Right cardiac atrium (tissue), 5 donors: ENCODE results near the gene TENM4. TPM values are rescaled to one million over a fixed set of nuclear protein-coding genes. Genes with fewer than 3 reads are reported as not detected.

ENCODE experiments used
- ATAC-seq, 2 donors: fragments of 200-7000 bp; cut with Tn5 transposase; one replicate each; pipeline versions ENCODE4 v1.8.0 to v1.9.1; 2020; ENCODE audit warnings: moderate library complexity in 2 of 2, mild to moderate bottlenecking in 1 of 2
- DNase-seq, 3 donors: peaks; one replicate each; pipeline ENCODE4 v3.0.0-alpha.2; 2020
- H3K27ac ChIP-seq: one replicate; pipeline ENCODE4 v1.5.1; 2013; ENCODE audit warnings: mild to moderate bottlenecking, low read length, control low read depth, moderate library complexity
- H3K27me3 ChIP-seq: one replicate; pipeline ENCODE4 v1.6.1; 2013; ENCODE audit not compliant: control insufficient read depth, insufficient read depth
- H3K4me1 ChIP-seq: one replicate; pipeline ENCODE4 v1.6.1; 2013; ENCODE audit warnings: low read length; ENCODE audit not compliant: control insufficient read depth, insufficient read depth
- H3K4me3 ChIP-seq: one replicate; pipeline ENCODE4 v1.5.1; 2013; ENCODE audit warnings: low read length, control low read depth
- H3K9me3 ChIP-seq: one replicate; pipeline ENCODE4 v1.6.1; 2013; ENCODE audit warnings: low read length; ENCODE audit not compliant: control insufficient read depth
- WGBS: extraction: QIAGEN DNeasy Blood & Tissue Kit; methylation state at CpG from one replicate; pipeline ENCODE4 v1.1.7; 2013; 5-methylcytosine and 5-hydroxymethylcytosine counted together
- intact Hi-C, 4 donors: fragments of 100-400 bp; cut with DNase I; formaldehyde crosslinking; loops; one replicate each; pipeline versions ENCODE4 v1.11.0 to v1.14.0; 2022 to 2023
- polyA plus RNA-seq: library from polyadenylated mRNA; stranded (reverse); fragments of 200-250 nt; gene quantifications from one replicate; pipeline ENCODE4 v1.2.3, GENCODE V29; 2013
- total RNA-seq, 4 donors: library from RNA; stranded (reverse); fragmentation: NEBNext Ultra II Directional; extraction: Animal tissue kit (Norgen Biotek cat#: 25700); gene quantifications; one replicate each; pipeline ENCODE4 v1.2.1, GENCODE V29; 2021
- donor health status: healthy with polysubstance abuse.
- donor health status: DM: no; HTN: yes; CAD: no.
- donor health status: DM: no; HTN: no; CAD: no.
- donor health status: DM: no; HTN: yes; CAD: no; lungs with severe emphysema.
- donor health status: DM: yes; HTN: yes; CAD: no.

Gene TENM4
- total and polyA plus RNA-seq, 5 donors: 0.26 to 2.3 (median 0.71) TPM

- H3K27ac ChIP-seq: peak overlapping the region; percentile 31
- 59% methylated on average over 6 of the region's 6 CpGs for WGBS
These were observed 196.5 kb downstream of the TENM4 start for GRCh38 chr11:79244241-79244772.

GRCh38 chr11:79243422-79244210 lies 197.2 kb downstream of the TENM4 start:
- H3K27ac ChIP-seq: no peak overlapping the region
- H3K4me1 ChIP-seq: no peaks in the 10 kb centered on the region
- intact Hi-C loops: no loop called here
- H3K27me3 ChIP-seq: no peaks in the 10 kb centered on the region
- no peak overlapping the region for H3K4me3 ChIP-seq
- WGBS: 73% methylated on average over 16 of the region's 16 CpGs
- ATAC-seq (peak in 1 of 2 donors; percentile 14), DNase-seq (peak in 1 of 3 donors; percentile 30)
- no peaks in the 10 kb centered on the region for H3K9me3 ChIP-seq

More at GRCh38 chr11:79244241-79244772, 196.5 kb downstream of the TENM4 start:
- Histone ChIP-seq H3K4me1 (no peaks in the 10 kb centered on the region), H3K4me3 (no peak overlapping the region), H3K27me3 (no peaks in the 10 kb centered on the region), H3K9me3 (no peaks in the 10 kb centered on the region)
- DNase-seq (no peak), ATAC-seq (peak; percentile 61 to 85)
- intact Hi-C loops: no loop called here

- intact Hi-C loops: no loop called here
These were observed 198.2 kb downstream of the TENM4 start for GRCh38 chr11:79242616-79243015.

DNA sequence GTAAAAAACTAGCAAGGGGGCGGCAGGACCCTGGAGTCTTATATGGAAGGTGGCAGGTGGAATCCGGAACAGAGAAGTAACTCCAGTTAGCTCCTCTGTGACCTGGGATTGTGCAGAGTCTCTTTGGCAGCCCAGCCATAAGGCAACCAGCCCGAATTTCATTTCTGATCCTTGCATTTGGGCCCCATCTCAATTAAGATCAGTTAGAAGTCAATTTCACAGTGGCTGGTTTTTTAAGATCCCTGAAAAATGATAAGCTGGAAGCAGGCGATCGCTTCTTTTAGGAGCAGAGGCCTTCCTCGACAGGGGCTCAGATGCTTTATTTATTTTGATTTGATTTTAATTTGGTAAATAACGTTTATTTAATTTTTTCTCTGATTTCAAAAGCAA lies 199.0 kb downstream of the TENM4 start:
- Histone ChIP-seq H3K9me3 (no peaks in the 10 kb centered on the region), H3K27me3 (no peaks in the 10 kb centered on the region), H3K4me1 (no peaks in the 10 kb centered on the region), H3K4me3 (no peak overlapping the region), H3K27ac (no peak overlapping the region)
- ATAC-seq: no peak
- no peak for DNase-seq
- intact Hi-C loops: no loop called here
- 80% methylated on average over 7 of the region's 7 CpGs for WGBS

More at GRCh38 chr11:79242616-79243015, 198.2 kb downstream of the TENM4 start:
- Histone ChIP-seq H3K9me3 (no peaks in the 10 kb centered on the region), H3K27ac (no peak overlapping the region), H3K4me1 (no peaks in the 10 kb centered on the region), H3K27me3 (no peaks in the 10 kb centered on the region), H3K4me3 (no peak overlapping the region)
- ATAC-seq: no peak
- no peak for DNase-seq
- 84% methylated on average over 3 of the region's 3 CpGs for WGBS

DNA sequence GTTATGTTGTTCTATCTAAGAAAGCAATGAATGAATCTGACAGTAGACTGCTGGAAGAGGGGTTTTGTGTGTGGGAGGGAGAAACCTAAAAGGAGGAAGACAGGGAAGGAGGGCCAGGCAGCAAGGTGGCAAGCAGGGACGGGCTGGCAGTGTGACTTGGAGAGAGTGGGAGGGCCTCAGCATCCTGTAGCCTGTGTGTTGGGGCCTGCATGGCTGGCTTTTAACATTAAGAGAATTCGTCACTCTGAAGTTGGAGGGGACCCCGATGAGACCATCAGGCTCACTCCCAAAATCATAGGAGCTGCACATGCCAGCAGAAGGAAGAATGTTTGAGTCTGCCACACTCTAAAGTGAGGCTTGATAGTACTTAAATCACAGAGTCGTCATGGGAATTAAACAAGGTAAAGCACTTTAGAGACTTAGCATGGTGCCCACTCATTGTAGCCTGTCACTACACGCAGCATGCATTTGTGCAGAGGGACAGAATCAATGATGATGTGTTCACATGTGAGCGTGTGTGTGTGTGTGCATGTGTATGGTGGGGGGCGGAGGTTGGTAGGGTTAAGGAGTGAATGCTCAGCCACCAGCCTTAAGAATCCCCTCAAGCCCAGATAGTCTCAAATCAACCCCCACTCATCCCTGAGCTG lies 199.5 kb downstream of the TENM4 start:
- Histone ChIP-seq H3K27ac (no peak overlapping the region), H3K4me3 (no peak overlapping the region), H3K4me1 (no peaks in the 10 kb centered on the region), H3K27me3 (no peaks in the 10 kb centered on the region), H3K9me3 (no peaks in the 10 kb centered on the region)
- 91% methylated on average over 7 of the region's 7 CpGs for WGBS
- no peak for DNase-seq
- no peak for ATAC-seq
- intact Hi-C loops: no loop called here

- DNase-seq (no peak), ATAC-seq (peak; percentile 55 to 69)
- H3K4me3 ChIP-seq: no peak overlapping the region
- H3K4me1 ChIP-seq: peaks cover 2% of the 10 kb centered on the region
- no peaks in the 10 kb centered on the region for H3K27me3 ChIP-seq
- WGBS: 16% methylated on average over 6 of the region's 6 CpGs
- intact Hi-C loops: no loop called here
- H3K9me3 ChIP-seq: no peaks in the 10 kb centered on the region
- no peak overlapping the region for H3K27ac ChIP-seq
These were observed 203.1 kb downstream of the TENM4 start for GRCh38 chr11:79237703-79238102.

- no peaks in the 10 kb centered on the region for H3K9me3 ChIP-seq
- H3K4me3 ChIP-seq: no peak overlapping the region
- no peaks in the 10 kb centered on the region for H3K27me3 ChIP-seq
- intact Hi-C loops: no loop called here
- ATAC-seq: no peak
- H3K4me1 ChIP-seq: peaks cover 2% of the 10 kb centered on the region
- no peak overlapping the region for H3K27ac ChIP-seq
- WGBS: 88% methylated on average over 5 of the region's 5 CpGs
- no peak for DNase-seq
These were observed 203.7 kb downstream of the TENM4 start for GRCh38 chr11:79237091-79237490.

- no peaks in the 10 kb centered on the region for H3K27me3 ChIP-seq
- intact Hi-C loops: no loop called here
- 47% methylated on average over 11 of the region's 11 CpGs for WGBS
- no peaks in the 10 kb centered on the region for H3K9me3 ChIP-seq
- peaks cover 2% of the 10 kb centered on the region for H3K4me1 ChIP-seq
- H3K4me3 ChIP-seq: no peak overlapping the region
- ATAC-seq (peak in 1 of 2 donors; percentile 43), DNase-seq (no peak)
- H3K27ac ChIP-seq: no peak overlapping the region
These were observed 204.3 kb downstream of the TENM4 start for GRCh38 chr11:79236541-79236971.

DNA sequence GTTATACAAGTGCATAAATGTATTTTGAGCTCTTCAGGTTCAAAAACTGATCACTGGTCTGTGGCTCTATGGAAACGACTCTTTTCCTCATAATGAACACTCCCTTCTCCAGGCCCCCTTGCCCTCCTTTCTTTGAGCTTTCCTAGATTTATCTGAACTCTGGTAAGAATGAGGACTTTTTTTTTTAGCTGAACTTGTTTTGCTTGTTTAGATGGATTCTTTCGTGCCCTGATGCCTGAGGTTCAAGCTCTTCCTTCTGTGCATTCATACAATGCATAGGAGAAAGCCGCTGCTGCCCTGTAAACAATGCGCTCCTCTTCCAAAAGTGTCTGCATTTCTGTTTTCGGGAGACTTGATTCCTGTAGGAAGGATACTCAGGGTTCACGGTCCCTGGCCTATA lies 205.1 kb downstream of the TENM4 start:
- Histone ChIP-seq H3K9me3 (no peaks in the 10 kb centered on the region), H3K4me3 (no peak overlapping the region), H3K27me3 (no peaks in the 10 kb centered on the region), H3K27ac (no peak overlapping the region), H3K4me1 (peaks cover 2% of the 10 kb centered on the region)
- no peak for ATAC-seq
- WGBS: 90% methylated on average over 6 of the region's 6 CpGs
- no peak for DNase-seq
- intact Hi-C loops: no loop called here

GRCh38 chr11:79232346-79232745 lies 208.5 kb downstream of the TENM4 start:
- H3K4me1 ChIP-seq: peaks cover 2% of the 10 kb centered on the region
- H3K27ac ChIP-seq: no peak overlapping the region
- no peaks in the 10 kb centered on the region for H3K9me3 ChIP-seq
- WGBS: 53% methylated on average over 5 of the region's 5 CpGs
- intact Hi-C loops: no loop called here
- no peaks in the 10 kb centered on the region for H3K27me3 ChIP-seq
- no peak overlapping the region for H3K4me3 ChIP-seq
- DNase-seq (no peak), ATAC-seq (no peak)

GRCh38 chr11:79229047-79229446 lies 211.8 kb downstream of the TENM4 start:
- no peaks in the 10 kb centered on the region for H3K27me3 ChIP-seq
- WGBS: 91% methylated on average over 1 of the region's 1 CpG
- H3K27ac ChIP-seq: no peak overlapping the region
- no peaks in the 10 kb centered on the region for H3K4me1 ChIP-seq
- no peaks in the 10 kb centered on the region for H3K9me3 ChIP-seq
- no peak for ATAC-seq
- intact Hi-C loops: no loop called here
- H3K4me3 ChIP-seq: no peak overlapping the region
- DNase-seq: no peak
